ENCODE measurements around the gene CNKSR3. TPM values are rescaled to one million over a fixed set of nuclear protein-coding genes. Genes with fewer than 3 reads are reported as not detected.

Gene CNKSR3
- total and polyA plus RNA-seq, 2 of the 8 experiments (the other 6 are each of a cell fraction or from before 2014, with no cell fraction given): 1.2 to 6.2 TPM

DNA sequence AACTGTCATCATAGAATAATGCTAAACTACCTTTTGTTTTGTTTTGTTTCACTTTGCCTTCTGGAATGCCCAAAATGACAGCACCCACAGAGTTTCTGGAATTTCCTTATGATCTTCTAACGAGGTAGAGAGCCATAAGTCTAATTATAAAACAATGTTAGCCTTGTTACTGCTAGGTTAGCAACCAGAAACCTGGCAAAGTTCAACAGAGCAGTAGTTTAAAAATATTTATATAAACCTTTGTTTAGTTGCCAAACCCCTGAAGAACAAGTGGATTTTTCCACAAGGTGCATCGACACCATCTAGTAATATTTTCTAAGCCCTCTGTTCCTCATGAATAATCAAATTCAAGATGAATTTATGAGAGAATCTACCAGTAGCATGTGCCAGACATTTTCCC is 126.3 kb downstream of the CNKSR3 start (continued):
- TF ChIP-seq, protein P1, sequence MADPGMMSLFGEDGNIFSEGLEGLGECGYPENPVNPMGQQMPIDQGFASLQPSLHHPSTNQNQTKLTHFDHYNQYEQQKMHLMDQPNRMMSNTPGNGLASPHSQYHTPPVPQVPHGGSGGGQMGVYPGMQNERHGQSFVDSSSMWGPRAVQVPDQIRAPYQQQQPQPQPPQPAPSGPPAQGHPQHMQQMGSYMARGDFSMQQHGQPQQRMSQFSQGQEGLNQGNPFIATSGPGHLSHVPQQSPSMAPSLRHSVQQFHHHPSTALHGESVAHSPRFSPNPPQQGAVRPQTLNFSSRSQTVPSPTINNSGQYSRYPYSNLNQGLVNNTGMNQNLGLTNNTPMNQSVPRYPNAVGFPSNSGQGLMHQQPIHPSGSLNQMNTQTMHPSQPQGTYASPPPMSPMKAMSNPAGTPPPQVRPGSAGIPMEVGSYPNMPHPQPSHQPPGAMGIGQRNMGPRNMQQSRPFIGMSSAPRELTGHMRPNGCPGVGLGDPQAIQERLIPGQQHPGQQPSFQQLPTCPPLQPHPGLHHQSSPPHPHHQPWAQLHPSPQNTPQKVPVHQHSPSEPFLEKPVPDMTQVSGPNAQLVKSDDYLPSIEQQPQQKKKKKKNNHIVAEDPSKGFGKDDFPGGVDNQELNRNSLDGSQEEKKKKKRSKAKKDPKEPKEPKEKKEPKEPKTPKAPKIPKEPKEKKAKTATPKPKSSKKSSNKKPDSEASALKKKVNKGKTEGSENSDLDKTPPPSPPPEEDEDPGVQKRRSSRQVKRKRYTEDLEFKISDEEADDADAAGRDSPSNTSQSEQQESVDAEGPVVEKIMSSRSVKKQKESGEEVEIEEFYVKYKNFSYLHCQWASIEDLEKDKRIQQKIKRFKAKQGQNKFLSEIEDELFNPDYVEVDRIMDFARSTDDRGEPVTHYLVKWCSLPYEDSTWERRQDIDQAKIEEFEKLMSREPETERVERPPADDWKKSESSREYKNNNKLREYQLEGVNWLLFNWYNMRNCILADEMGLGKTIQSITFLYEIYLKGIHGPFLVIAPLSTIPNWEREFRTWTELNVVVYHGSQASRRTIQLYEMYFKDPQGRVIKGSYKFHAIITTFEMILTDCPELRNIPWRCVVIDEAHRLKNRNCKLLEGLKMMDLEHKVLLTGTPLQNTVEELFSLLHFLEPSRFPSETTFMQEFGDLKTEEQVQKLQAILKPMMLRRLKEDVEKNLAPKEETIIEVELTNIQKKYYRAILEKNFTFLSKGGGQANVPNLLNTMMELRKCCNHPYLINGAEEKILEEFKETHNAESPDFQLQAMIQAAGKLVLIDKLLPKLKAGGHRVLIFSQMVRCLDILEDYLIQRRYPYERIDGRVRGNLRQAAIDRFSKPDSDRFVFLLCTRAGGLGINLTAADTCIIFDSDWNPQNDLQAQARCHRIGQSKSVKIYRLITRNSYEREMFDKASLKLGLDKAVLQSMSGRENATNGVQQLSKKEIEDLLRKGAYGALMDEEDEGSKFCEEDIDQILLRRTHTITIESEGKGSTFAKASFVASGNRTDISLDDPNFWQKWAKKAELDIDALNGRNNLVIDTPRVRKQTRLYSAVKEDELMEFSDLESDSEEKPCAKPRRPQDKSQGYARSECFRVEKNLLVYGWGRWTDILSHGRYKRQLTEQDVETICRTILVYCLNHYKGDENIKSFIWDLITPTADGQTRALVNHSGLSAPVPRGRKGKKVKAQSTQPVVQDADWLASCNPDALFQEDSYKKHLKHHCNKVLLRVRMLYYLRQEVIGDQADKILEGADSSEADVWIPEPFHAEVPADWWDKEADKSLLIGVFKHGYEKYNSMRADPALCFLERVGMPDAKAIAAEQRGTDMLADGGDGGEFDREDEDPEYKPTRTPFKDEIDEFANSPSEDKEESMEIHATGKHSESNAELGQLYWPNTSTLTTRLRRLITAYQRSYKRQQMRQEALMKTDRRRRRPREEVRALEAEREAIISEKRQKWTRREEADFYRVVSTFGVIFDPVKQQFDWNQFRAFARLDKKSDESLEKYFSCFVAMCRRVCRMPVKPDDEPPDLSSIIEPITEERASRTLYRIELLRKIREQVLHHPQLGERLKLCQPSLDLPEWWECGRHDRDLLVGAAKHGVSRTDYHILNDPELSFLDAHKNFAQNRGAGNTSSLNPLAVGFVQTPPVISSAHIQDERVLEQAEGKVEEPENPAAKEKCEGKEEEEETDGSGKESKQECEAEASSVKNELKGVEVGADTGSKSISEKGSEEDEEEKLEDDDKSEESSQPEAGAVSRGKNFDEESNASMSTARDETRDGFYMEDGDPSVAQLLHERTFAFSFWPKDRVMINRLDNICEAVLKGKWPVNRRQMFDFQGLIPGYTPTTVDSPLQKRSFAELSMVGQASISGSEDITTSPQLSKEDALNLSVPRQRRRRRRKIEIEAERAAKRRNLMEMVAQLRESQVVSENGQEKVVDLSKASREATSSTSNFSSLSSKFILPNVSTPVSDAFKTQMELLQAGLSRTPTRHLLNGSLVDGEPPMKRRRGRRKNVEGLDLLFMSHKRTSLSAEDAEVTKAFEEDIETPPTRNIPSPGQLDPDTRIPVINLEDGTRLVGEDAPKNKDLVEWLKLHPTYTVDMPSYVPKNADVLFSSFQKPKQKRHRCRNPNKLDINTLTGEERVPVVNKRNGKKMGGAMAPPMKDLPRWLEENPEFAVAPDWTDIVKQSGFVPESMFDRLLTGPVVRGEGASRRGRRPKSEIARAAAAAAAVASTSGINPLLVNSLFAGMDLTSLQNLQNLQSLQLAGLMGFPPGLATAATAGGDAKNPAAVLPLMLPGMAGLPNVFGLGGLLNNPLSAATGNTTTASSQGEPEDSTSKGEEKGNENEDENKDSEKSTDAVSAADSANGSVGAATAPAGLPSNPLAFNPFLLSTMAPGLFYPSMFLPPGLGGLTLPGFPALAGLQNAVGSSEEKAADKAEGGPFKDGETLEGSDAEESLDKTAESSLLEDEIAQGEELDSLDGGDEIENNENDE (IDR thresholded peaks at IDR 0.05; ENCODE audit: insufficient replicate concordance, low read length): no peak
- no peak for TF ChIP-seq PHF8 (conservative IDR thresholded peaks at IDR 0.05; ENCODE audit: low read depth, low read length)
